ENCODE results near the gene DAPK1.

The DAPK1 gene

GRCh38 chr9:87651431-87651830 lies 153.8 kb downstream of the DAPK1 start:
- DNase-seq: no peak

- no peak for DNase-seq
These were observed 156.3 kb downstream of the DAPK1 start for GRCh38 chr9:87653941-87654340.

- DNase-seq: no peak
These were observed 158.1 kb downstream of the DAPK1 start for GRCh38 chr9:87655731-87656130.

GRCh38 chr9:87656485-87656884 lies 158.8 kb downstream of the DAPK1 start:
- no peak for DNase-seq

DNA sequence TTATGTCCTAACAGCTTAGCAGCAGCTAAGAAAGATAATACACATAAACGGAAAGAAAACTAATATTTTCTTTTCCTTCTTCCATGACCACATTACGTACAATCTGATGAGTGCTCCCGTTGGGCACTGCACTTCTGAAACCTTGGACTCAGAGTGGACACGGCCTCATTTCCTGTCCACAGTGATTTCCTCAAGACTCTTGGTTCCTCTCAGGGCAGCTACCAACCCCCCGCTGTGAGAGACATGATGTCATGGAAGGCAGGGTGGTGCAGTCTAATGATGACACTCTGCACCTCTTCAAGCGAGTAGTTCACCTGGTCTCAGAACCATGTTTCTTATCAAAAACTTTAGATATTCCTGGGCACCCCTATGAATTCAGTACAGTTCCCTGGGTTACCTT lies 159.5 kb downstream of the DAPK1 start:
- no peak for DNase-seq

GRCh38 chr9:87657893-87658292 lies 160.2 kb downstream of the DAPK1 start:
- DNase-seq: no peak

GRCh38 chr9:87658511-87658910 lies 160.8 kb downstream of the DAPK1 start:
- no peak for DNase-seq

DNA sequence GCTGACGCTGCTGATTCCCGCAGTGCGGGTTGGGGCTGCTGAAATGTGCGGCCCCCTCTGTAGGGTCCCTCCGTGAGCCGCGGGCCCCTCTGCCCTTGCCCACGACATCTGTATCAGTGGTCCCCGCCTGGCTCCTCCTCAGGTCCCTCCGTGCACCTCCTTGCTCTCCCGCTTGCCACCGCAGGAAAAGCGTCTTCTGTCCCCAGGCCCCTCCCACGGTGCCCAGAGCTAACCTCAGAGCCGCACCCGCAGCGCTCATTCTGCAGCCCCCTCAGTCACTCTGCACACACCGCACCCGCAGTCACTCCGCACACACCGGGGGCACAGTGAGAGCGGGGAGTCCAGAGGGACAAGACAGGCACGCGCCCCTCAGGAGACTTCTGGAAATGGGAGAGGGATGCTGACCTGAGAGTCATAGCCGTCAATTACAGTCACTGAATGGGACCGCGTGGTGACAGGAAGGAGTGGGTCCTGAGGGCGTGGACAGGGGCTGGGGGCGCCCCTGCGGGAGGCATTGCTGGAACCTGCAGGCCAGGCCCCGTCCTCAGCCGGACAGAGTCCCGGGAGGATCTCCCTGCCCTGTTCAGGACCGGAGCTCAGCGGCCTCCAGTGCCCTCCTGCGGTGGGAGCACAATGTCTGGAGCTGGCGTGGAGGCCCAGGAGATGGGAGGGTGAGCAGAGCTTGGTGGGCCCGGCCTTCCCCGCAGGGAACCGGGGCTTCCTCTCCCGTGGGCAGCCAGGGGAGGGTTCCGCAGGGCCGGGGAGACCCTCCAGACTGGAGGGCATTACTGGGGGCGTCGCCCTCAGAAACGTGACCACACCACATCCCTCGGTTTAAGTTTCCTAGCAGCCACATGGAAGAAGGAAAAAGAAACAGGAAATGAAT lies 162.1 kb downstream of the DAPK1 start:
- DNase-seq: no peak

- DNase-seq: no peak
These were observed 163.6 kb downstream of the DAPK1 start for GRCh38 chr9:87661241-87661640.

- peak; percentile 26 for DNase-seq
These were observed 165.3 kb downstream of the DAPK1 start for GRCh38 chr9:87662808-87663528.

DNA sequence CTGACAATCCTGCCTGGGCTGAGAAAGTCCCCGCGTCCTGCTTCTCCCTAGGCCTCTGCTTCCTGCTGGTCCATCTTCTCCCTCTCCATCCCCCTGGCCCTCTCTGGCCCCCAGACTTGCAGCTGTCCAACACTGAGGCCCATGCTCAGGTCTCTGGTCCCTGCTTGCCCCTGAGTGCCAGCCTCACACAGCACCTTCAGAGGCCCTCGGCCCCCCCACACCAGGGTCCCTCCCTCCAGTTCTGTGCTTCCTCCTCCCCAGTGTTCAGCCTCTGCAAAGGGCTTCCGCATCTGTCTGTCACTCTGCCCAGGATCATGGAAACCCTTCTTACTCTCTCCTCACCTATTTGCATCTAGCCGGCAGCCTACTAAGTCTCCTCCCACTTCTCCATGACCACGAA lies 165.9 kb downstream of the DAPK1 start:
- DNase-seq: no peak

DNA sequence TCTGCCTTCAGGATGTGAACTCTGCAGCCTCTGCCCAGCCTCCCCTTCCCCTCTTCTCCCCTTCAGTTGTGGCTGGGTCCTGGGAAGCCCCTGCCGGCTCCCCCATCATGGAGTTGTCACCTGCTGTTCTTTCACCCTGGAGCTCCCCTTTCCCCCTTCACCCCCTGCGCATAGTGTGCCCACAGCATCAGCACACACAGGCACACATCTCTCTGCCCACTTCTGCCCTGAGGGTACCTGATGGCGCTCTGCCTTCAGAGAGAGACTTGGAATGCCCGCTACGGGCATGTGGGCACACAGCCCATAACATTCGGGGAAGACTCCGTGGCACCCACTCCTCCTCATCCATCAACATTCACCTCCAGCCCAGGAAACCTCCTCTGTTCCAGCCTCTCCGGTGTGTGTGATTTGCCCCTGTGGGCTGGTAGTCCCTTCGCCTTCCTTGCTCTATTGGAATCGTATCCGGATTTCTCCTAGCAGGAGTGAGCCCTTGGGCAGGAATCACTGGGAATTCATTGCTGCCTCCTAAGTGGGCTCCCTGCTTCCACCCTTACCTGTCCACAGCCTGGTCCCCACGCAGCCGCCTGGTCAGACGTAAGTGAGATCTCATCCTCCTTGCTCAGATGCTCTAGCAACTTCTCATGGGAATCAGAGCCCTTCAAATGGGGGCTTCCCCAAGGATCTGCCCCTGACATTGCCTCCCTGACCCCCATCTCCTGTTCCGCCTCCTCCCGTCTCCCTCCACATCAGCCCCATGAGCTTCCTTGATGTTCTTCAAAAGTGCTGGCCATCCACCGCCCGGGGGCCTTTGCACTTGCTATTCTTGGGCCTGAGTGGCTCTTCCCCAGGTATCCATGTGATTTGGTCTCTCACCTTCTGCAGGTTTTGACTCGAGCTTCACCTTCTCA lies 166.7 kb downstream of the DAPK1 start:
- no peak for DNase-seq

- no peak for DNase-seq
These were observed 167.8 kb downstream of the DAPK1 start for GRCh38 chr9:87665505-87665904.

DNA sequence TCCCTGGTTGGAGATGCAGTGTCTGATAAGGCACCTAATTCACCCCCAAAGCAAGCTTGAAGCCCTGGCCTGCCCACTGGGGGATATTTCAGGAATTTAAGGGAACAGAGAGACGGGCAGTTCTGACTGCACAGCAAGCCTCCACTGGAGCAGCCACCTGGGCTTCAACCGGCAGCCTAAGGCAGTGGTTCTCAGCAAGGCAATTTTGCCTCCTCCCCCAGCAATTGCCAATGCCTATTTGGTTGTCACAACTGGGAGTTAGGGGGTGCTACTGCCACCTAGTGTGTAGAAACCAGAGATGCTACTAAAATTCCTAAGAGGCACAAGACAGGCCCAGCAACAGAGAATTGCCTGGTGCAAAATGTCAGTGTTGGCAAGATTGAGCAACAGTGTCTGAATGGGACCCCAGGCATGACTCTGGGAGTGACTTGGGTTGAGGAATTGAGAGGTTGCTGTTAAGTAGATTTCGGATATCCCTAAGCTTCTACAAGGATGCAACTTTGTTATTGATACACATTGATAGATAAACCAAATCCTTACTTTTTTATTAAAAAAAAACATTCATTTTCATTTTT lies 169.6 kb downstream of the DAPK1 start:
- DNase-seq: no peak

DNA sequence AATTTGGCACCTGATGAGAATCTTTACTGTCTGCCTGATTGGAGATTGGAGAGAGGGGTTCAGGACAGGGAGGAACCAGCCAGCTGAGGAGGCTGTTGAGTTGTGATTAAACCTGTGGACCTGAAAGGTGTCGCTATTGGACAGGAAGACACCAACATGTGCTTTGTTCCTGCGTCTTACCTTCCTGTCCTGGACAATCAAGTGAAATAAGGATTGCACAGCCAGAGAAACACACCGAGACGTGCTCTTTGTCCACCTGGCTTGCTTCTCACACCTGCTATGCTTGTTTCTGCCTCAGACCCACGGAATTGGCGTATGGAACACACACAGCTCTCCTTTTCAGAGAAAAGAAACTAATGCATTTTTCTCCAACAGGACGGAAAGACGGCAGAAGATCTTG lies 170.6 kb downstream of the DAPK1 start:
- no peak for DNase-seq

DNA sequence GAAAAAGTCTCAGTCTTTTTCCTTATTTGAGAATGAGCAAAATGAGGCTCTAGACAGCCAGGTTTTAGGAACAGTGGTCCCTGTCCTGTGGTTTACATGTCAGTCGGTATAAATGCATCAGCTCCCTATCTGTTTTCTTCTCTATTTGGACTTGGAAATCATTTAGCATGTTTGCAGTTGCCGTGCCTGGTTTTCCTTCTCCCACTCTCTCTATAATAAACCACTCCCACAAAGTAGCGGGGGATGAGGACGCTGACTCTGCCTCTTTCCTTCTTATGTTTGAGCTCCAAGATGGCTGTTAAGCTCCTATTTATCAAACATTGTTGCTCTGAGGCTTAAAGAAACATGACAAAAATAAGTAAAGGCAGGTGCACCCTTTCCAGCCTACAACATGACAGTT lies 171.1 kb downstream of the DAPK1 start:
- no peak for DNase-seq

- DNase-seq: no peak
These were observed 173.1 kb downstream of the DAPK1 start for GRCh38 chr9:87670572-87671264.

DNA sequence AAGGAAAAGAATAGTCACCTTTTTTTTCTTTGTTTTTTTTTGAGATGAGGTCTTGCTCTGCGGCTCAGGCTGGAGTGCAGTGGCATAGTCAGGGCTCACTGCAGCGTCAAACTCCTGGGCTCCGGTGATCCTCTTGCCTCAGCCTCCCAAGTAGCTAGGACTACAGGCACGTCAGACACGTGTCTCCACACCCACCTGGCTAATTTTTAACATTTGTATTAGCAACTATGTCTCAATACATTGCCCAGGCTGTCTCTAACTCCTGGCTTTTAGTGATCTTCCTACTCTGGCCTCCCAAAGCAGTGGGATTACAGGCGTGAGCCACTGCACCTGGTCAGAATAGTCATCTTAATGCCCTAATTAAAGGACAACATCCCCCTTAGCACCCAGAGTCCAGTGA lies 173.8 kb downstream of the DAPK1 start:
- DNase-seq: no peak

GRCh38 chr9:87671925-87672324 lies 174.3 kb downstream of the DAPK1 start:
- no peak for DNase-seq

DNA sequence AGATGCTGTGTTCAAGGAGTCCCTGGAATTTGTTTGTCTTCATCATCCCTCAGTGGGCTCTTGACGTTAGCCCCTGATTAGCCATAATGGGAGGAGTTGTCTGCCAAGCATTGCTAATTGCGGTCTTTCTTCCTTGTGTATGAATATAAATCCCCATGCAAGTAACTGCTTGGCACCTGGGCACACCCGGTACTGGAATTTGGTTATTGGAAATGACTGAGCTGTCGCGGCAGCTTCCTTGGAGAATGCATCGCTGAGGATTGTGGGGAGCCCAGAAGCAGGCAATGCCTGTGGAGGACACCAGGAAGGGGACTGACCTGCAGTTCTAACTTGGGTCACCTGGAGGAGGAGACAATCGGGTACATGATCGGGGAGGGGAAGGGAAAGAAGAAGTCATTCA lies 174.9 kb downstream of the DAPK1 start:
- DNase-seq: no peak

DNA sequence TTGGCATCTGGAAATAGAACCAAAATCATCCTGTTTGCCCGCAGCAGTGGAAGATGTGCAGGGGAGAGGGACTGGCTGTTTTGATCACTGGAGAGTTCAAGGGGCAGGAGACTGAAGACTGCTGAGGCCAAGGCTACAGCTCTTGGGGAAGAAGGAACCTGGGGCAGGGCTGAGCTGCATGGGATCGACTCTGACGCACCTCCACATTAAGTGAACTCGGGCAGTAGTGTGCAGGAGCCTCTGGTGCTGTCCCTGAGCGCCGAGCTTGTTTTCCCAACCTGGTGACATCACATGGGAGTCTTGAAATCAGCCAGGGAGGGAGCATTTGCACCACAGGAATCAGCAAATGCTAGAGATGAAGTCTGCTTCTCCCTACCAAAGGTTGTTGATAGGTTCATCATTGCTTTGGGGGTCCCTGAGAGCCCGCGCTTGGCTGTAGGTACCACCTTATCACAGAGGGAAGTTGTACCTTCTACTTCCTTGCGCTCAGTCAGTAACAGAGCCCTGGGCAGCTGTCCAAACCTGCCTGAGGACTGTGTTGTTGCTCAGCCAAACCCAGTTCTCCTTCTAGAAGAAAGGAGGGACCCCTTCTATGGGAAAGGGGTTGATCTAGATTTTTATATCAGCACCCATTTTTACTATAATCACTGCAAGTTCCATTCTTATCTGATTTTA lies 175.9 kb downstream of the DAPK1 start:
- no peak for DNase-seq
